Measurements from ENCODE around the gene MESP1.

GRCh38 chr15:89792106-89792805 is 41.2 kb upstream of the MESP1 start:
- TF ChIP-seq REST (IDR thresholded peaks at IDR 0.05; ENCODE audit: insufficient read depth in 1 of 2, low read depth in 2 of 2, low read length in 1 of 2): no peak
- no peak for TF ChIP-seq CTCF (IDR thresholded peaks at IDR 0.05)
- TF ChIP-seq TCF7L2 (IDR thresholded peaks at IDR 0.05; ENCODE audit: low read depth, low read length): no peak
- TF ChIP-seq POLR2AphosphoS5 (IDR thresholded peaks at IDR 0.05; ENCODE audit: low read depth, low read length): no peak
